ENCODE results near the gene CD69. TPM values are rescaled to one million over a fixed set of nuclear protein-coding genes. Genes with fewer than 3 reads are reported as not detected.

Gene CD69
- total RNA-seq, 4 donors from 2014 or later = 4.4 to 83.3 (median 9.1) TPM

DNA sequence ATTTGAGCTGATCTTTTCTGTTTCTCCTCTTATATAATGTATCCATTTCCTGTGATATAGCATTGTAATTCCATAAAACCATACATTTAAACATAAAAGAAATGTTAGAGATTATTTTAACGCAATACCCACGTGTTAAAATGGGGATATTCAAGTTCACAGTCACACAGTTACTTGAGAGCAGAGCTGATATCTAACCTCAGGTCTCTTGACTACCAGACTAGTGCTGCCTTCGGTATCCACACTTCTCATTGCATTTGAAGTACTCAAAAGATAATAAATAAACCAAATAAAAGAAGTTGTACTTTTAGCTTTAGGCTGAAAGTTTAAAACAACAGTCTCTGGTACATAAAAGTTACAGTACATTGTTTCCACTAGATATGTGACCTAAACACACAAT lies 30.7 kb downstream of the CD69 start:
- no peak for DNase-seq
- Histone ChIP-seq H3K9me3 (no peaks in the 10 kb centered on the region), H3K36me3 (no peaks in the 10 kb centered on the region), H3K27me3 (no peaks in the 10 kb centered on the region), H3K4me1 (no peaks in the 10 kb centered on the region), H3K27ac (peak overlapping the region in 2 of 4 donors; percentile 69 to 78), H3K4me3 (no peak overlapping the region)
- TF ChIP-seq, protein P1, sequence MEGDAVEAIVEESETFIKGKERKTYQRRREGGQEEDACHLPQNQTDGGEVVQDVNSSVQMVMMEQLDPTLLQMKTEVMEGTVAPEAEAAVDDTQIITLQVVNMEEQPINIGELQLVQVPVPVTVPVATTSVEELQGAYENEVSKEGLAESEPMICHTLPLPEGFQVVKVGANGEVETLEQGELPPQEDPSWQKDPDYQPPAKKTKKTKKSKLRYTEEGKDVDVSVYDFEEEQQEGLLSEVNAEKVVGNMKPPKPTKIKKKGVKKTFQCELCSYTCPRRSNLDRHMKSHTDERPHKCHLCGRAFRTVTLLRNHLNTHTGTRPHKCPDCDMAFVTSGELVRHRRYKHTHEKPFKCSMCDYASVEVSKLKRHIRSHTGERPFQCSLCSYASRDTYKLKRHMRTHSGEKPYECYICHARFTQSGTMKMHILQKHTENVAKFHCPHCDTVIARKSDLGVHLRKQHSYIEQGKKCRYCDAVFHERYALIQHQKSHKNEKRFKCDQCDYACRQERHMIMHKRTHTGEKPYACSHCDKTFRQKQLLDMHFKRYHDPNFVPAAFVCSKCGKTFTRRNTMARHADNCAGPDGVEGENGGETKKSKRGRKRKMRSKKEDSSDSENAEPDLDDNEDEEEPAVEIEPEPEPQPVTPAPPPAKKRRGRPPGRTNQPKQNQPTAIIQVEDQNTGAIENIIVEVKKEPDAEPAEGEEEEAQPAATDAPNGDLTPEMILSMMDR (IDR thresholded peaks at IDR 0.05) = no peak

DNA sequence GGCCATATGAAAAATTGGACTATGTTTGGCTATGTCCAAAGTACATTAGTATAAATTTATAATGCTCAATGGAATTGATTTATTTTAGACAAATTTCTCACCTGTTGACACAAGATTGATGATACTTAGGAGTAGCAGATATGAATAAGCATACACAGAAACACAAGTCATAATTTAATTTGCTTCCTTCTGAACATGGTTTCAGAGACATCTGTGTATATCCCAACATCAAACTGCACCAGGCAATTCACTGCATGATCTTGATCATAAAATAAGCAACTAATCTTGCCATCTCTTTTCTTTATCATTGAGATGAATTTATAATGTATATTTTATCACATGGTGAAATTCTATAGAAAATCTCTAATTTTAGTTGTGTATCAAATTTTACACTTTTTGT lies 31.6 kb downstream of the CD69 start:
- no peak for TF ChIP-seq POLR2A (IDR thresholded peaks at IDR 0.05)
- TF ChIP-seq, protein P1 (IDR thresholded peaks at IDR 0.05) = no peak
- peak overlapping the region in 2 of 4 donors; percentile 69 to 78 for H3K27ac ChIP-seq
- no peaks in the 10 kb centered on the region for H3K36me3 ChIP-seq
- H3K4me3 ChIP-seq = no peak overlapping the region
- H3K4me1 ChIP-seq = no peaks in the 10 kb centered on the region
- DNase-seq = no peak
- no peaks in the 10 kb centered on the region for H3K9me3 ChIP-seq
- H3K27me3 ChIP-seq = no peaks in the 10 kb centered on the region

DNA sequence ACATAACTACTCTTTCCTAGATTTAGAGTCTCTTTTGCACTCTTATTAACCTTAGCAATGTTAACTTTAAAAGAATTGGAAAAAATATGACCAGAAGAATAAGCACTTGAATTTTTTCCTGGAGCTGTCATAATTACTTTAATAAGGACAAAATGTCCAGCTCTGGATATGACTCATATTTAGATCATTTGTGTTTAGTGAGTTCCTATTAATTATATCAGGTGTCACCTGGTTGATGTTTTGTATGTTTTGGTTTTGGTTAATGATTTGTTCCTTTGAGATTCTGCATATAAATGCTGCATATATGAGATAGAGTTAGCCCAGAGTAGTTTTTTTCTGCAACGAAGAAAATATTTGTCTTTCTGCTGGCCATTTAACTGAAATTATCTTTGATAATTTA lies 32.9 kb downstream of the CD69 start:
- no peaks in the 10 kb centered on the region for H3K27me3 ChIP-seq
- DNase-seq = no peak

DNA sequence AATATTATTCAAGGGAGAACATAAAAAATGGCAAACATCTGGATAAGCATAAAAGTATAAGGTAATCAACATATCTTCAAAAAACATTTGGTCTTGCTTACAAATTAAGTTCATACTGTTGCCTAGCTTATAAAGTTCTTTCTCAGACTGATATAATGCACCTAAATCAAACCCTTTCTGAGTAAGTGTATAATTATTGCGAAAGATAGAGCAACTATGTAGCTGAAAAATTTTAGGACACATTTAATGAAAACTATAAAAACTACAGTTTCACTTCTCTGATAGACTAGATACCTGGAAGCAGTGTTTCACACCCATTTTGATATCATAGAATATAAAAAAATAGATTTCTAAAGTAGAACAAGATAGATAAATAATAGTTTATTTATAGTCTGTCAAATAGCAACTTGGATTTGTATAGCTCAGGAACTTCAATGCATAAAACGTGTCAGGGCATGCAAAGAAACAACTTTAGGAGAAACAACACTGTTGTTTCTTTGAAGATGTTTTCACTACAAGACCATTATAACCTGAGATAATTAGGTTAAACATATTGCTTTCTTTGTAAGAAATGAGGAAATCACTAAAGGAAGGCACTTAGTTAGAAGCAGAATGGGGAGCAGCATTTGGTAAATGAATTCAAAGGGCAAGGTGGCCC lies 35.4 kb downstream of the CD69 start:
- peaks cover 0 to 8% (median 2%) of the 10 kb centered on the region in 4 donors for H3K4me1 ChIP-seq
- DNase-seq = no peak
- peak overlapping the region in 2 of 4 donors; percentile 69 to 78 for H3K27ac ChIP-seq
- H3K4me3 ChIP-seq = no peak overlapping the region
- no peaks in the 10 kb centered on the region for H3K36me3 ChIP-seq
- no peaks in the 10 kb centered on the region for H3K9me3 ChIP-seq
- no peak for TF ChIP-seq POLR2A (IDR thresholded peaks at IDR 0.05)
- TF ChIP-seq, protein P1 (IDR thresholded peaks at IDR 0.05) = no peak
- no peaks in the 10 kb centered on the region for H3K27me3 ChIP-seq

More for the DNA sequence above, 32.9 kb downstream of the CD69 start:
- no peak for TF ChIP-seq POLR2A (IDR thresholded peaks at IDR 0.05)
- Histone ChIP-seq H3K36me3 (no peaks in the 10 kb centered on the region), H3K27ac (peak overlapping the region in 2 of 4 donors; percentile 69 to 78), H3K4me3 (no peak overlapping the region), H3K9me3 (no peaks in the 10 kb centered on the region), H3K4me1 (peaks cover 0 to 5% (median 0%) of the 10 kb centered on the region in 4 donors)

DNA sequence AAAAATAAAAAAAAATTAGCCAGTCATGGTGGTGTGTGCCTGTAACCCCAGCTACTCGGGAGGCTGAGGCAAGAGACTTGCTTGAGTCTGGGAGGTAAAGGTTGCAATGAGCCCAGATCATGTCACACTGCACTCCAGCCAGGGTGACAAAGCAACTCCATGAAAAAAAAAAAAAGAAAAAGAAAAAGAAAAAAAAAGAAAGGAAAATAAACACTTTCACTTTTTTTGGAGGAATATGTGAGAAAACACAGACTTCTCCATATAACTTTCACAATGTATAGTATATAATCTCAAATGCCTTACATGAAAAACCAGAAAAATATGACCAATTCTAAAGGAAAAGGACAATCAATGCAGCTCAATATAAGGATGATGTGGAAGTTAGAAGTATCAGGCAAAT lies 36.7 kb downstream of the CD69 start:
- Histone ChIP-seq H3K4me3 (no peak overlapping the region), H3K9me3 (no peaks in the 10 kb centered on the region), H3K4me1 (peaks cover 0 to 8% (median 2%) of the 10 kb centered on the region in 4 donors), H3K36me3 (no peaks in the 10 kb centered on the region), H3K27ac (peak overlapping the region in 2 of 4 donors; percentile 52 to 71), H3K27me3 (no peaks in the 10 kb centered on the region)
- DNase-seq = no peak
- no peak for TF ChIP-seq POLR2A (IDR thresholded peaks at IDR 0.05)
- TF ChIP-seq, protein P1 (IDR thresholded peaks at IDR 0.05) = no peak

DNA sequence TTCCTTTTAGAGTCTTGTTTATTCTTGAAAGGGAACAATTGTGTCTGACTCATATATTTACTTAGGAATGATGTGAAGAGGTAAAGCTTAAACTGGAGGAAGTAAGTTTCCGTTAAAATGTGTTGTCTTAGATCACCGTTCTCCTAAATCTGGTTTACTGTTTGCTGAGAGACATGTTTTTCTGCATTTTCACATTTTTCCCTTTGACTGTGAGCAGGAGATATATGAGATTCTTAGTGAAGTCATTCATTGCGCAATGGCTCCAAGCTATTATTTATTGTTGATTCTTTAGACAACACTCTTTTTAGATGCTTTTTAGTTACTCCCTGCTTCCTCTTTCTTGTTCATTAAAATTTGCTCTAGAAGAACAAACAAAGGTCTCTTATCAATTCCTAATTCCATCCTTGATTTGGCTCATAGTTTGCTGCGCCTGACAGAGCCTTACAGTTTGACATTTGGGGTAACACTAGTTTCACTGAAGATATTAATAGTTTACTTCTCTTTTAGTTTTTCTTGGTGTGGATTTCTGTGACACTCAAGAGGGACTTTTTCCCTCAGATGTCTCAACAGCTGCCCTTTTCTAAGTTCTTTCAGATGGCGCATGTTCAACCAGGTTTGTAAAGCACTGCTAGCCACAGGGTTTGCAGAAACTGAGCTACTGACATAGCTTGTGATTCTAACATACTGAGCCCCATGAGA lies 39.2 kb downstream of the CD69 start:
- TF ChIP-seq, protein P1 (IDR thresholded peaks at IDR 0.05) = no peak
- TF ChIP-seq POLR2A (IDR thresholded peaks at IDR 0.05) = no peak
- H3K9me3 ChIP-seq = no peaks in the 10 kb centered on the region
- H3K36me3 ChIP-seq = no peaks in the 10 kb centered on the region
- DNase-seq = no peak
- H3K4me1 ChIP-seq = peaks cover 0 to 8% (median 2%) of the 10 kb centered on the region in 4 donors
- H3K4me3 ChIP-seq = no peak overlapping the region
- H3K27me3 ChIP-seq = no peaks in the 10 kb centered on the region
- peak overlapping the region in 3 of 4 donors; percentile 39 to 71 (median 52) for H3K27ac ChIP-seq
